C1 segment of cervical spinal cord (tissue), 14 donors: ENCODE data around the gene PEG3.

Experiments
- DNase-seq, 14 donors: peaks; one replicate each; lab custom pipeline; 2025; lab: John Stamatoyannopoulos, UW

Gene PEG3

GRCh38 chr19:56839652-56840450 lies 675 bp downstream of the PEG3 start:
- peak in 13 of 14 donors; percentile 59 to 100 (median 96) for DNase-seq

GRCh38 chr19:56838909-56839651 lies 1.4 kb downstream of the PEG3 start:
- DNase-seq = peak; percentile 75 to 100 (median 96)

GRCh38 chr19:56838024-56838908 lies 2.3 kb downstream of the PEG3 start:
- peak in 12 of 14 donors; percentile 75 to 92 (median 86) for DNase-seq

GRCh38 chr19:56837492-56838023 lies 3.0 kb downstream of the PEG3 start:
- peak in 12 of 14 donors; percentile 75 to 94 (median 87) for DNase-seq

- peak in 1 of 14 donors; percentile 33 for DNase-seq
Observed at GRCh38 chr19:56837004-56837403, 3.5 kb downstream of the PEG3 start.

GRCh38 chr19:56836059-56836458 lies 4.5 kb downstream of the PEG3 start:
- no peak for DNase-seq

GRCh38 chr19:56835401-56835800 lies 5.1 kb downstream of the PEG3 start:
- DNase-seq = no peak

GRCh38 chr19:56834564-56835375 lies 5.8 kb downstream of the PEG3 start:
- no peak for DNase-seq

- DNase-seq = peak in 1 of 14 donors; percentile 1
Observed at GRCh38 chr19:56832352-56832928, 8.1 kb downstream of the PEG3 start.

- DNase-seq = no peak
Observed at GRCh38 chr19:56831255-56831654, 9.3 kb downstream of the PEG3 start.

GRCh38 chr19:56829596-56829995 lies 10.9 kb downstream of the PEG3 start:
- no peak for DNase-seq

- no peak for DNase-seq
Observed at GRCh38 chr19:56827708-56828107, 12.8 kb downstream of the PEG3 start.

- no peak for DNase-seq
Observed at GRCh38 chr19:56823956-56824355, 16.6 kb downstream of the PEG3 start.

GRCh38 chr19:56823417-56823816 lies 17.1 kb downstream of the PEG3 start:
- DNase-seq = no peak

- no peak for DNase-seq
Observed at GRCh38 chr19:56822755-56823154, 17.8 kb downstream of the PEG3 start.

GRCh38 chr19:56821675-56822074 lies 18.9 kb downstream of the PEG3 start:
- peak in 1 of 14 donors; percentile 4 for DNase-seq

- no peak for DNase-seq
Observed at GRCh38 chr19:56821209-56821608, 19.3 kb downstream of the PEG3 start.

- DNase-seq = no peak
Observed at GRCh38 chr19:56819166-56819565, 21.4 kb downstream of the PEG3 start.

GRCh38 chr19:56814656-56815055 lies 25.9 kb downstream of the PEG3 start:
- no peak for DNase-seq

- DNase-seq = no peak
Observed at GRCh38 chr19:56813531-56813930, 27.0 kb downstream of the PEG3 start.
